Thyroid gland (tissue), 4 donors: Measurements from ENCODE around the gene LIF.
A peak's percentile ranks its signal among the peaks of the same experiment; 100 is the strongest.

ENCODE experiments used
- CTCF ChIP-seq, 6 experiments: fragments of 200-600 bp in 3 of 6; fragments of 450-650 bp in 3 of 6; sonication (generic) in 3 of 6; IDR thresholded peaks; one replicate each; pipeline ENCODE4 v1.5.1; 2016 to 2019; ENCODE audit warnings: antibody characterized with exemption in 6 of 6, mild to moderate bottlenecking in 2 of 6, inconsistent platforms in 1 of 6, moderate library complexity in 1 of 6
- POLR2A ChIP-seq, 2 donors: fragments of 450-650 bp; IDR thresholded peaks; one replicate each; pipeline ENCODE4 v1.6.1; 2017; ENCODE audit warnings: antibody characterized with exemption in 2 of 2, mild to moderate bottlenecking in 2 of 2, moderate library complexity in 1 of 2

- TF ChIP-seq CTCF (IDR thresholded peaks at IDR 0.05) (no peak), POLR2A (IDR thresholded peaks at IDR 0.05) (peak in 1 of 2 donors; percentile 40)
Observed at GRCh38 chr22:30196141-30196879, 50.2 kb downstream of the LIF start.
